Limb (tissue), 2 donors: Measurements from ENCODE around the gene KRT35.
"Not testable (repeated sequence)": the region's sequence is repeated elsewhere in the genome, so short reads cannot be mapped to it uniquely, and the experiment has no call there.

Experiments
- DNase-seq, 2 donors: peaks; one replicate each; pipeline ENCODE4 v3.0.0-alpha.2; 2016; ENCODE audit errors: extremely low spot score in 2 of 2

The KRT35 gene

DNA sequence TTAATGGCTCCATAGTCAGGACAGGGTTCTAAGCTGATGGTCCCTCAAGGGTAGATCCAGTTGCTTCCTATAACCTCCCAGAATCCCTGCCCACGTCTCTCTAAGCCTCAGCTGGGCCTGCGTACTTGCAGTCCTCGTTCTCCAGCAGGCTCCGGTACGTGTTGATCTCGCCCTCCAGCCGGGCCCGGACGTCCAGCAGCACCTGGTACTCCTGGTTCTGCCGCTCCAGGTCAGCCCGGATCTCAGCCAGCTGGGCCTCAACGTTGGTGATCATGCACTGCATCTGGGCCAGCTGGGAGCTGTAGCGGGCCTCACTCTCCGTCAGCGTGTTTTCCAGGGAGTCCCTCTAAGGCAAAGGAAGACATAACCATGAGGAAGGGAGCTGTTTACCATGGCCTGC, 18.2 kb downstream of the KRT35 start:
- no peak for DNase-seq

- no peak for DNase-seq
These were observed 23.3 kb downstream of the KRT35 start for GRCh38 chr17:41457676-41458075.

GRCh38 chr17:41456204-41456603, 24.7 kb downstream of the KRT35 start:
- DNase-seq, result no peak

- DNase-seq, result no peak
These were observed 25.7 kb downstream of the KRT35 start for GRCh38 chr17:41455236-41455635.

DNA sequence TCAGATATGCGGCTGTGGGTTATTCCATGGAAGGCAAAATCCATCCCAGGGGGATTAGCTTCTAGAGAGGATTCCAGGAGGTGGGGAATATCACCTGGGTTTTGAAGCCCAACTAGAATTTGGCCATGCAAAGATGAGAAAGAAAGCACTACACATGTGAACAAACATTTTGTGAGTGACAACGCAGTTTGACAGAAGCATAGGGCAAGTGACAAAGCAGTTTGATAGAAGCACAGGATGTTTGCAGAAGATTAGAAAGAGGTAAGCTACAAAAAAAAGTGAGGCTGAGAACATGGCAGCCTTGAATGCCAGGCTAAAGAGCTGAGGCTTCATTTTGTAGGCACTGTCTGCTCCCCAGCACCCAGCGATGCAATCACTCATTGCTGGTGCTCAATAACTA, 27.9 kb downstream of the KRT35 start:
- DNase-seq, result no peak

GRCh38 chr17:41452281-41452680, 28.7 kb downstream of the KRT35 start:
- no peak for DNase-seq

DNA sequence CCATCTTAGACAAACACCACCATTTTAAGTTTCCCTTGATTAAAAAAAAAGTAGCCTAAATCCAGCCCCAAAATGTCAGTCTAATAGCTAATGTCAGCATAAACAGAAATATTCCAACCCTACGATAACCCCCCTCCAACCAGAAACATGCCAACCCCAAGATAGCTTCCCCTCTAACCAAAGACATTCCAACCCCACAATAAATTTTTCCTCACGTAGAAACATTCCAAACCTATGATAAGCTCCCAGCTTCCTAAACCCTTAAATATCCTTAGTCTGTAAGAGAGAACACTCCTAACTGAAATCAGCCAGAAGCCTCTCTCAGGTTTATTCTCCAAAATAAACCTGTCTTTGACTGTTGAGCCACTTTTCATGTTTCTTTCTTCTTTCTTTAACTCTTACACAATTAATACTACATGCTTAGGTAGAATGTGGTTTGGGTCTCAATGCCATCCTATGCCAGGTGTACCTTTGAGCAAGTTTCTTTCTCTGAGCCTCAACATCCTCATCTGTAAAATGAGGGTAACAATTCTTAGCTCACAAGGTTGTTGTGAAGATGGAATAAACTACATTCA, 29.7 kb downstream of the KRT35 start:
- no peak for DNase-seq

DNA sequence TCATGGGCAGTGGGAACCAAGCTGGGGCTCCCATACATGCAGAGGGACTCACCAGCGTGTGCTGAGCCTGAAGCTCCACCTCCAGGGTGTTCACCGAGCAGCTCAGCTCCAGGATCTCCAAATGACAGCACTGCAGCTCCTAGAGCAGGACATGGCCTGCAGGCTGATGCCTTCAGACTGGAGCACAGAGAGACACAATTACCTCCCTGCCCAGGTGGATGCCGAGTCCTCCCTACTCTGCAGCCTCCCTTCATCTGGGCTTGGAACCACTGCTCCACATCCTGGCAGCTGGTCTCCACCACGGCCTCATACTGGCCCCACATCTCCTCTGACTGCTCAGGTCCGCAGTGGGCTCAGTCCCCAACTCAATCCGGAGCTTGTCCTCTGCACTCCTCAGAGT, 31.9 kb downstream of the KRT35 start:
- DNase-seq, result no peak

GRCh38 chr17:41448506-41448905, 32.4 kb downstream of the KRT35 start:
- DNase-seq, result no peak

GRCh38 chr17:41446806-41447205, 34.1 kb downstream of the KRT35 start:
- DNase-seq, result no peak

- no peak for DNase-seq
These were observed 36.3 kb downstream of the KRT35 start for GRCh38 chr17:41444640-41445039.

- no peak for DNase-seq
These were observed 36.8 kb downstream of the KRT35 start for GRCh38 chr17:41444186-41444585.

DNA sequence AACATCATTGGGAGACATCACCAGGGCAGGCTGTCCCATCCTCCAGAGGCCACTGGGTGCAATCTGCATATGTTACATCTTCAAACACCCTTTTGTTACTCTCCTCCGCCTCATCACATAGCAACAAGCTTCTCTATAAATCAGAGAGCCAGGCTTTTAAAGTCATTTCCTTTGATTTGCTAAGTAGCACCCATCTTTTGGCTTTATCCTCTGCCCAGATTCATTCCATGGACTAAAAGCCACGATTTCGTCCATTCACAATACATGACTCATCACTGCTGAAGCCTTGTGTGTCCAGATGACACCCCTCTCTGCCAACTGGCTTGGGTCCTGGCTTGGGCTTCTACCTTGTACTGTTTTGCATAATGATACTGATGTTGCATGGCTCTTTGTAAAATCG, 38.2 kb downstream of the KRT35 start:
- DNase-seq, result no peak

DNA sequence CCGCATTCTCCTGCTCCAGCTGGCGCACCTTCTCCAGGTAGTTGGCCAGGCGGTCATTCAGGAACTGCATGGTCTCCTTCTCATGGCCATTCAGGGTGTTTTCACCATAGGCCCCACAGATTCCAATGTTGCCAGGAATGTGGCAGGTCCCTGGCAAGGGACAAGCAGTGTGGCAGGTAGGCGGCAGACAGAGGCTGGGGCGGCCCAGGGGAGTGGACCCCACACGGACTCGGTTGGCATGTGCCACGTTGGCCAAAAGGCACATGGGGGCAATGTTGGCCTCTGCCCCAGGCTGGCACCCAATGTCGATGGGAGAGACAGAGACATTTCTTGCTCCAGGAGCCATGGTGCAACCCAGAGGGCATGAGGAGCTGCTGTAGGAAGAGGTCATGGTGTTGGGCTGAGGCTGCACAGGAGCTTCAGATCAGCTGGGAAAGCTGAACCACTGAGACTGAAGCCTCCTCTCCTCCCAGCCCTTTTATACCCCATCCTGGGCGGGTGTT, 40.4 kb downstream of the KRT35 start, which contains the start of gene KRT38:
Gene KRT38 (minus strand): TSS at position 453 of the 503 bp plus-strand sequence. CDS start 62 bp downstream, at position 391.
- no peak for DNase-seq

- no peak for DNase-seq
These were observed 41.6 kb downstream of the KRT35 start for GRCh38 chr17:41439375-41439774.

- no peak for DNase-seq
These were observed 43.2 kb downstream of the KRT35 start for GRCh38 chr17:41437769-41438168.

DNA sequence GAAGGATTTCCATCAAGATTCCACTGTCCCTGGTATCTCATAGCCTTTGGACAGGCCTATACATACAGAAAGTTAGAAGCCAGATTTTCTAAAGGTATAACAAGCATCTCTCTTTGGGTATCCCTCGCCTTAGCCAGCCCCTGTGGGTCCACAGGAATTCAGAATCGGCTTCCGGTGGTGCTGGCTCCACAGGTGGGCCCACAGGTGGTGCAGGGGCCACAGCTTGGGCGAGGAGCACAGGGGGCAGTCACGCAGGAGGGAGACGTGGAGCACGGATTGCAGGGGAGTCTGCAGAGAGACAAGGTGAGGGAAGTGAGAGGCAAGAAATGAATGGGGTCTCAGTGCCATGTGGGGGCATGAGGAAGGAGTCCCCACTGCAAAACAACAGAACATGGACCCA, 43.7 kb downstream of the KRT35 start:
- no peak for DNase-seq

DNA sequence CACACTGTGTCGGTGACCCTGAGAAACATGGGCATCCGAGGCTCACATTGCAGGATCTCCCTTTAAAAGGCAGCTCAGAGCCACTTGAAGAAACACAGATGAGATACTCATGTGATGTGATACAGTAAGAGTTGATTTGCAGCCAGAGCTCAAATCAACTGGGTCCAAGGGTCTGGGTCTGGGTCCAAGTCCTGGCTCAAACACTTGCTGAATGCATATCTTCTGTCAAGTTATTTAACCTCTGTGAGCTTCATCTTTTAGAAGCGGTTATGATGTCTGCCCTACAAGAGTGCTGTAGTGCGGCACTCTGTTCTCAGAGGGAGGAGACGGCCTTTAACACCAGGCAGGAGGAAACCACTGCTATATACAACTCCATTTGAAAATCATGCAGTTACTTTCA, 46.5 kb downstream of the KRT35 start:
- no peak for DNase-seq

GRCh38 chr17:41434005-41434404, 46.9 kb downstream of the KRT35 start:
- no peak for DNase-seq

DNA sequence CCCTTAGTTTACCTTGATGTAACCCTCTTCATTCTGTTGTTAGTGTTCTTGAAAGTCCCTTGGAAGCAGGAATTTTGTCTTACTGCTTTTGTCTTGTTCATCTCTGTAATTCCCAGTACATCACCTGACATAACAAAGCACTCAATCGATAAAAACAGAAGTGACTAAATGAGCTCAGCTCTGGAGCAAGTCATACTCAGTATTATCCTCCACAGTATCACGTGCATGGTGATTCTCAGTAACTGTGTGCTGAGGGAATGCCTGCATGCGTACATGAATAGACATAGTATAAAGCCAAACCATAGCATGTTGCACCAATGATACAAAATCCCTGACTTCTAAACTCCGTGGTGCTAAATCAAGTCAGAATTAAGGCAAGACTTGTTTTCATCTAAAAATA, 47.4 kb downstream of the KRT35 start:
- DNase-seq, result no peak

- DNase-seq, result not testable (repeated sequence)
These were observed 50.6 kb downstream of the KRT35 start for GRCh38 chr17:41430376-41430775.

GRCh38 chr17:41429667-41430066, 51.3 kb downstream of the KRT35 start:
- no peak for DNase-seq

DNA sequence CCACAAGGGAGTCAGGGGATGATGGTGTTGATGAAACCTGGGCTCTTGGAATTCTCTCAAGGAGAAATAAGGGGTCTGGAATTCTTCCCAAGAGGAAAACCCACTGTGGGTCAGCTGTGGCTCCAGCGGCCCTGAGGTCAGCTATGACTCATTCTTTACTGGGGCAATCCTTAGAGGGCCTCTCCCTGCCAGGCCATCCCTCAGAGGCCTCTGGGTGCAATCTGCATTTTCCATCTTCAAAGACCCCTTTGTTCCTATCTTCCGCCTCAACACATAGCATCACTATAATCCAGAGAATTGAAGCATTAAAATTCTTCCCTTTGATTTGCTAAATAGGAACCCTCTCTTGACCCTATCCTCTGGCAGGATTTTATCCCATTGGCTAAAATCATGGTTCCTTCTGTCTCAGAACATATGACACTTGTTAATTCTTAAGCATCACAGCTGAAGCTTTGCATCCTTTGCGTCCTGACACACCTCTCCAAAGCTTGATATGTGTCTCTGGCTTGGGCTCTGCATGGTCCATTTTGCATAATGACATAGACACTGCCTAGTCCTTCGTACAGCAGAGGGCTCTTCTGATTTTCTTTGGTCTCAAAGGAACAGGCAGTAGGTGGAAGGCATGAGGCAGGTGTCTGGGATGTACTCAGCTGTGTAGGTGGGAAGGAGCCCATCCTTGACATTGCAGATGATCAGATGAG, 52.2 kb downstream of the KRT35 start:
- DNase-seq, result no peak
